Transverse colon (tissue), 4 donors: Measurements from ENCODE around the gene HSFX4. TPM values are rescaled to one million over a fixed set of nuclear protein-coding genes. Genes with fewer than 3 reads are reported as not detected.
"Not testable (repeated sequence)": the region's sequence is repeated elsewhere in the genome, so short reads cannot be mapped to it uniquely, and the experiment has no call there.

ENCODE experiments used
- DNase-seq: peaks from one replicate; pipeline ENCODE4 v3.0.0-alpha.2; 2019
- H3K27ac ChIP-seq, 4 donors: fragments of 200-600 bp; sonication (generic); 2 replicates each; pipeline ENCODE4 v1.5.1; 2016 to 2018; ENCODE audit warnings: inconsistent platforms in 4 of 4
- H3K27me3 ChIP-seq: fragments of 200-600 bp; sonication (generic); 2 replicates; pipeline ENCODE4 v1.5.1; 2017; ENCODE audit warnings: inconsistent platforms
- H3K36me3 ChIP-seq, 4 donors: fragments of 200-600 bp; sonication (generic); 2 replicates each; pipeline ENCODE4 v1.5.1; 2017 to 2019; ENCODE audit warnings: inconsistent platforms in 4 of 4
- H3K4me1 ChIP-seq, 4 donors: fragments of 200-600 bp; sonication (generic); 2 replicates each; pipeline ENCODE4 v1.5.1; 2017 to 2020; ENCODE audit warnings: inconsistent platforms in 4 of 4
- H3K4me3 ChIP-seq, 4 donors: fragments of 200-600 bp; sonication (generic); 1 replicate in 1 of 4; 2 replicates in 3 of 4; pipeline versions ENCODE4 v1.5.1 to v1.6.1; 2017 to 2019; ENCODE audit warnings: inconsistent platforms in 4 of 4
- H3K9me3 ChIP-seq, 2 donors: fragments of 200-600 bp; sonication (generic); 2 replicates each; pipeline ENCODE4 v1.5.1; 2017 to 2019; ENCODE audit warnings: inconsistent platforms in 2 of 2
- CTCF ChIP-seq, 5 experiments: fragments of 200-600 bp in 3 of 5; fragments of 450-650 bp in 2 of 5; sonication (generic) in 3 of 5; IDR thresholded peaks; 1 replicate in 2 of 5; 2 replicates in 3 of 5; pipeline ENCODE4 v1.5.1; 2016 to 2017; ENCODE audit warnings: antibody characterized with exemption in 5 of 5, inconsistent platforms in 3 of 5, mild to moderate bottlenecking in 2 of 5, moderate library complexity in 1 of 5
- EP300 ChIP-seq: sonication (generic); formaldehyde crosslinking; IDR thresholded peaks from one replicate; pipeline ENCODE4 v1.6.1; 2017; ENCODE audit warnings: antibody characterized with exemption, low read depth
- POLR2A ChIP-seq: fragments of 450-650 bp; IDR thresholded peaks from one replicate; pipeline ENCODE4 v1.6.1; 2016; ENCODE audit warnings: antibody characterized with exemption, mild to moderate bottlenecking, moderate library complexity
- POLR2AphosphoS5 ChIP-seq, 3 donors: sonication (generic); formaldehyde crosslinking; IDR thresholded peaks; one replicate each; pipeline ENCODE4 v1.6.1; 2016; ENCODE audit warnings: antibody characterized with exemption in 3 of 3
- WGBS, 2 donors: methylation state at CpG; one replicate each; pipeline ENCODE4 v1.1.5; 2018; ENCODE audit warnings: low coverage in 1 of 2; 5-methylcytosine and 5-hydroxymethylcytosine counted together
- in situ Hi-C, 4 donors: fragments of 200-750 bp; cut with MboI; loops; one replicate each; pipeline versions ENCODE4 v1.15.0 to v1.15.1; 2017; ENCODE audit warnings: low sequenced_read_pairs in 3 of 4, low pct_ligation_motif_present in 1 of 4, low pct_unique_long_range_greater_than_20kb in 1 of 4
- intact Hi-C: fragments of 100-400 bp; cut with DNase I; formaldehyde crosslinking; loops from one replicate; pipeline ENCODE4 v1.15.1; 2023; ENCODE audit warnings: low total_unique reads
- total RNA-seq, 4 donors: library from RNA; depleted of rRNA; stranded (reverse); fragments of >200 nt; gene quantifications; one replicate each; pipeline ENCODE4 v1.1.0, GENCODE V29; 2016

Gene HSFX4
- total RNA-seq, result not detected

GRCh38 chrX:149929400-149929799 lies at the start of gene HSFX4:
HSFX4 (plus strand) TSS chrX:149929573; CDS start chrX:149929645, 72 bp downstream.
- H3K9me3 ChIP-seq, H3K36me3 ChIP-seq, H3K27me3 ChIP-seq, H3K4me1 ChIP-seq, H3K27ac ChIP-seq, H3K4me3 ChIP-seq, in situ Hi-C loops, DNase-seq, intact Hi-C loops: not testable (repeated sequence)
- 72% methylated on average over 2 of the region's 7 CpGs; no CpG with 5 or more reads in 1 of the 2 donors for WGBS, 2 donors

GRCh38 chrX:149881081-149881711 lies 48.2 kb upstream of the HSFX4 start, which contains the start of gene MAGEA8:
MAGEA8 (plus strand) TSS chrX:149881183; CDS start chrX:149884273, 3,090 bp downstream.
- WGBS, 2 donors, result 92% methylated on average over 31 of the region's 33 CpGs; no CpG with 5 or more reads in 1 of the 2 donors
- intact Hi-C loops (no loop called here), in situ Hi-C loops (no loop called here)
- Histone ChIP-seq H3K27me3 (no peaks in the 10 kb centered on the region), H3K36me3 (no peaks in the 10 kb centered on the region), H3K4me1 (no peaks in the 10 kb centered on the region), H3K4me3 (no peak within 1 kb of the TSS), H3K27ac (no peak within 1 kb of the TSS), H3K9me3 (no peaks in the 10 kb centered on the region)
- DNase-seq, result no peak
- TF ChIP-seq CTCF (IDR thresholded peaks at IDR 0.05), result no peak
- no peak for TF ChIP-seq POLR2AphosphoS5 (IDR thresholded peaks at IDR 0.05)
- TF ChIP-seq POLR2A, result no peak
- no peak for TF ChIP-seq EP300

- H3K4me1 ChIP-seq, intact Hi-C loops, H3K36me3 ChIP-seq, H3K4me3 ChIP-seq, DNase-seq, H3K9me3 ChIP-seq, H3K27ac ChIP-seq, in situ Hi-C loops, H3K27me3 ChIP-seq: not testable (repeated sequence)
- WGBS, 2 donors, result 86 to 88% methylated on average over 1 to 2 of the region's 2 CpGs
These were observed 38.5 kb upstream of the HSFX4 start for GRCh38 chrX:149890828-149891227.

GRCh38 chrX:149898554-149898953 lies 30.8 kb upstream of the HSFX4 start:
- DNase-seq, result no peak
- Histone ChIP-seq H3K27me3 (no peaks in the 10 kb centered on the region), H3K27ac (no peak overlapping the region), H3K4me1 (no peaks in the 10 kb centered on the region), H3K9me3 (no peaks in the 10 kb centered on the region), H3K36me3 (no peaks in the 10 kb centered on the region), H3K4me3 (no peak overlapping the region)
- 42 to 80% methylated on average over 1 of the region's 1 CpG for WGBS, 2 donors
- TF ChIP-seq CTCF (IDR thresholded peaks at IDR 0.05) (no peak), POLR2AphosphoS5 (IDR thresholded peaks at IDR 0.05) (no peak), EP300 (no peak), POLR2A (no peak)
- in situ Hi-C loops, result no loop called here
- intact Hi-C loops, result no loop called here

GRCh38 chrX:149903889-149904748 lies 25.3 kb upstream of the HSFX4 start:
- in situ Hi-C loops, result no loop called here
- DNase-seq, result no peak
- 44% methylated on average over 6 of the region's 6 CpGs; no CpG with 5 or more reads in 1 of the 2 donors for WGBS, 2 donors
- H3K27me3 ChIP-seq, result no peaks in the 10 kb centered on the region
- H3K36me3 ChIP-seq, result no peaks in the 10 kb centered on the region
- H3K4me1 ChIP-seq, result no peaks in the 10 kb centered on the region
- intact Hi-C loops, result no loop called here
- no peaks in the 10 kb centered on the region for H3K9me3 ChIP-seq
- TF ChIP-seq CTCF (IDR thresholded peaks at IDR 0.05) (no peak), EP300 (no peak), POLR2AphosphoS5 (IDR thresholded peaks at IDR 0.05) (no peak), POLR2A (no peak)
- no peak overlapping the region for H3K27ac ChIP-seq
- peak overlapping the region in 1 of 4 donors; percentile 18 for H3K4me3 ChIP-seq
